Gastrocnemius medialis (tissue), 4 donors: ENCODE measurements around the gene TESK1. TPM values are rescaled to one million over a fixed set of nuclear protein-coding genes. Genes with fewer than 3 reads are reported as not detected.
"Not testable (repeated sequence)": the region's sequence is repeated elsewhere in the genome, so short reads cannot be mapped to it uniquely, and the experiment has no call there.

Experiments used
- ATAC-seq, 2 donors: fragments of 150-250 bp; one replicate each; pipeline ENCODE4 v1.9.1; 2016
- DNase-seq, 2 donors: peaks; one replicate each; pipeline ENCODE4 v3.0.0-alpha.2; 2019
- H3K27ac ChIP-seq, 4 donors: fragments of 200-600 bp; sonication (generic); 1 replicate in 1 of 4; 2 replicates in 3 of 4; pipeline ENCODE4 v1.5.1; 2016 to 2018; ENCODE audit warnings: mild to moderate bottlenecking in 2 of 4, moderate library complexity in 1 of 4
- H3K27me3 ChIP-seq, 3 donors: fragments of 200-600 bp; sonication (generic) in 2 of 3; 1 replicate in 1 of 3; 2 replicates in 2 of 3; pipeline versions ENCODE4 v1.5.1 to v1.6.0; 2016 to 2019; ENCODE audit warnings: mild to moderate bottlenecking in 1 of 3, moderate library complexity in 1 of 3
- H3K36me3 ChIP-seq, 2 donors: fragments of 200-600 bp; sonication (generic) in 1 of 2; one replicate each; pipeline ENCODE4 v1.5.1; 2017 to 2018
- H3K4me1 ChIP-seq, 2 donors: fragments of 200-600 bp; sonication (generic) in 1 of 2; one replicate each; pipeline ENCODE4 v1.5.1; 2016 to 2017; ENCODE audit warnings: mild to moderate bottlenecking in 2 of 2
- H3K4me3 ChIP-seq, 4 donors: fragments of 200-600 bp; sonication (generic) in 3 of 4; 1 replicate in 1 of 4; 2 replicates in 3 of 4; pipeline ENCODE4 v1.5.1; 2016 to 2019; ENCODE audit warnings: mild to moderate bottlenecking in 2 of 4
- H3K9me3 ChIP-seq, 3 donors: fragments of 200-600 bp; sonication (generic) in 2 of 3; 1 replicate in 1 of 3; 2 replicates in 2 of 3; pipeline ENCODE4 v1.5.1; 2016 to 2019
- CTCF ChIP-seq, 5 experiments: fragments of 450-650 bp in 3 of 5; fragments of 200-600 bp in 2 of 5; sonication (generic) in 2 of 5; IDR thresholded peaks in 4 of 5; conservative IDR thresholded peaks in 1 of 5; 1 replicate in 4 of 5; 2 replicates in 1 of 5; pipeline ENCODE4 v1.5.1; 2016 to 2019; ENCODE audit warnings: antibody characterized with exemption in 5 of 5, mild to moderate bottlenecking in 3 of 5, moderate library complexity in 3 of 5
- POLR2A ChIP-seq, 2 donors: fragments of 450-650 bp; IDR thresholded peaks; one replicate each; pipeline ENCODE4 v1.6.1; 2017; ENCODE audit warnings: antibody characterized with exemption in 2 of 2, mild to moderate bottlenecking in 2 of 2, moderate library complexity in 2 of 2
- in situ Hi-C, 4 donors: fragments of 200-750 bp; cut with MboI; loops; one replicate each; pipeline versions ENCODE4 v1.15.0 to v1.8.0; 2017; ENCODE audit warnings: low sequenced_read_pairs in 4 of 4
- intact Hi-C: fragments of 100-400 bp; cut with DNase I; formaldehyde crosslinking; loops from one replicate; pipeline ENCODE4 v1.15.1; 2023; ENCODE audit warnings: low total_unique reads
- total RNA-seq, 4 donors: library from RNA; depleted of rRNA; stranded (reverse); fragments of >200 nt; gene quantifications; one replicate each; pipeline versions ENCODE4 v1.1.0 to v1.2.3, GENCODE V29; 2016

Gene TESK1
- total RNA-seq, 4 donors from 2014 or later: 48.1 to 108 (median 65.4) TPM

- Histone ChIP-seq H3K4me1 (no peaks in the 10 kb centered on the region), H3K27me3 (no peaks in the 10 kb centered on the region), H3K9me3 (no peaks in the 10 kb centered on the region), H3K36me3 (no peaks in the 10 kb centered on the region), H3K27ac (no peak overlapping the region), H3K4me3 (no peak overlapping the region)
- in situ Hi-C loops: no loop called here
- intact Hi-C loops: no loop called here
- DNase-seq (no peak), ATAC-seq (no peak)
- TF ChIP-seq CTCF (IDR thresholded peaks at IDR 0.05 in 4 of 5, conservative IDR thresholded peaks at IDR 0.05 in 1 of 5) (no peak), POLR2A (IDR thresholded peaks at IDR 0.05) (no peak)
Observed at GRCh38 chr9:35636135-35636876, 31.2 kb downstream of the TESK1 start.

- H3K27ac ChIP-seq, in situ Hi-C loops, H3K4me3 ChIP-seq, H3K9me3 ChIP-seq, ATAC-seq, intact Hi-C loops, DNase-seq, H3K36me3 ChIP-seq, H3K27me3 ChIP-seq, H3K4me1 ChIP-seq: not testable (repeated sequence)
Observed at GRCh38 chr9:35636877-35637246, 31.8 kb downstream of the TESK1 start.

- H3K27ac ChIP-seq, in situ Hi-C loops, H3K9me3 ChIP-seq, ATAC-seq, H3K4me3 ChIP-seq, H3K4me1 ChIP-seq, DNase-seq, H3K27me3 ChIP-seq, intact Hi-C loops, H3K36me3 ChIP-seq: not testable (repeated sequence)
Observed at GRCh38 chr9:35637427-35637955, 32.4 kb downstream of the TESK1 start.

- H3K27ac ChIP-seq, H3K4me3 ChIP-seq, H3K4me1 ChIP-seq, H3K27me3 ChIP-seq, H3K9me3 ChIP-seq, DNase-seq, ATAC-seq, H3K36me3 ChIP-seq, in situ Hi-C loops, intact Hi-C loops: not testable (repeated sequence)
Observed at GRCh38 chr9:35638751-35639150, 33.7 kb downstream of the TESK1 start.

- in situ Hi-C loops, H3K9me3 ChIP-seq, H3K4me1 ChIP-seq, DNase-seq, intact Hi-C loops, H3K27ac ChIP-seq, H3K4me3 ChIP-seq, H3K36me3 ChIP-seq, ATAC-seq, H3K27me3 ChIP-seq: not testable (repeated sequence)
Observed at GRCh38 chr9:35639225-35639624, 34.2 kb downstream of the TESK1 start.

GRCh38 chr9:35639631-35640030, 34.6 kb downstream of the TESK1 start:
- no peak overlapping the region for H3K27ac ChIP-seq
- in situ Hi-C loops (loop anchor here in 1 of 4 donors (10.0 kb wide), 1 partner anchor 55 kb away; no protein-coding TSS in a partner anchor), intact Hi-C loops (no loop called here)
- H3K4me3 ChIP-seq: no peak overlapping the region
- DNase-seq (no peak), ATAC-seq (no peak)
- H3K9me3 ChIP-seq: no peaks in the 10 kb centered on the region
- no peaks in the 10 kb centered on the region for H3K4me1 ChIP-seq
- TF ChIP-seq CTCF (IDR thresholded peaks at IDR 0.05 in 4 of 5, conservative IDR thresholded peaks at IDR 0.05 in 1 of 5) (no peak), POLR2A (IDR thresholded peaks at IDR 0.05) (no peak)
- H3K36me3 ChIP-seq: no peaks in the 10 kb centered on the region
- no peaks in the 10 kb centered on the region for H3K27me3 ChIP-seq

GRCh38 chr9:35640431-35640830, 35.4 kb downstream of the TESK1 start:
- H3K4me1 ChIP-seq, H3K4me3 ChIP-seq, ATAC-seq, H3K27me3 ChIP-seq, intact Hi-C loops, H3K27ac ChIP-seq, H3K36me3 ChIP-seq, H3K9me3 ChIP-seq, DNase-seq: not testable (repeated sequence)
- in situ Hi-C loops: loop anchor here in 1 of 4 donors (10.0 kb wide), 1 partner anchor 54 kb away; no protein-coding TSS in a partner anchor

GRCh38 chr9:35641478-35641877, 36.4 kb downstream of the TESK1 start:
- H3K27me3 ChIP-seq, DNase-seq, intact Hi-C loops, H3K4me1 ChIP-seq, ATAC-seq, H3K9me3 ChIP-seq, H3K36me3 ChIP-seq, H3K4me3 ChIP-seq, H3K27ac ChIP-seq: not testable (repeated sequence)
- in situ Hi-C loops: loop anchor here in 1 of 4 donors (10.0 kb wide), 1 partner anchor 53 kb away; no protein-coding TSS in a partner anchor
